HEK293 (cell line): ENCODE measurements around the gene LOXL1.

ENCODE experiments used
- CTCF ChIA-PET: fragments of 350-600 bp; formaldehyde crosslinking; extraction: SDS; loops from one replicate; lab custom pipeline; 2021; ENCODE audit warnings: antibody characterized with exemption; lab: Yijun Ruan, JAX
- POLR2A ChIA-PET: fragments of 300-600 bp; formaldehyde crosslinking; extraction: SDS; loops from one replicate; lab custom pipeline; 2020; ENCODE audit warnings: antibody characterized with exemption, inconsistent platforms; lab: Yijun Ruan, JAX
- H3K27ac ChIP-seq: fragments of 200-500 bp; sonication (Bioruptor generic); 2 replicates; pipeline ENCODE4 v1.5.1; 2014; ENCODE audit warnings: low read depth, low read length, control low read depth, inconsistent platforms; ENCODE audit errors: extremely low read depth
- H3K36me3 ChIP-seq, 2 experiments: fragments of 200-500 bp in 1 of 2; sonication (Bioruptor generic) in 1 of 2; 1 replicate in 1 of 2; 2 replicates in 1 of 2; pipeline ENCODE4 v1.5.1; 2014 to 2017; ENCODE audit warnings: inconsistent platforms in 2 of 2, low read length in 2 of 2; ENCODE audit not compliant: control insufficient read depth in 2 of 2, insufficient read depth in 1 of 2
- H3K4me1 ChIP-seq: fragments of 200-500 bp; sonication (Bioruptor generic); 2 replicates; pipeline ENCODE4 v1.5.1; 2014; ENCODE audit warnings: mild to moderate bottlenecking, low read length, inconsistent platforms; ENCODE audit not compliant: control insufficient read depth, insufficient read depth
- H3K4me3 ChIP-seq: 2 replicates; pipeline ENCODE4 v1.5.1; 2011; ENCODE audit warnings: low read depth, mild to moderate bottlenecking, control low read depth, low read length, moderate library complexity
- H3K9me3 ChIP-seq: fragments of 200-500 bp; sonication (Bioruptor generic); 2 replicates; pipeline ENCODE4 v1.5.1; 2014; ENCODE audit warnings: low read depth, low read length, inconsistent platforms; ENCODE audit not compliant: control insufficient read depth, insufficient read depth
- GLI2 ChIP-seq: fragments of 450-650 bp; formaldehyde crosslinking; IDR thresholded peaks from 2 replicates; pipeline ENCODE4; 2017; ENCODE audit warnings: missing biosample characterization, missing genetic modification characterization, low read depth, borderline replicate concordance
- GLIS1 ChIP-seq: fragments of 450-650 bp; formaldehyde crosslinking; IDR thresholded peaks from 2 replicates; pipeline ENCODE4 v1.5.1; 2016; ENCODE audit warnings: missing biosample characterization, missing genetic modification characterization
- MEIS1 ChIP-seq: sonication (generic); formaldehyde crosslinking; IDR thresholded peaks from 2 replicates; pipeline ENCODE4 v1.8.1; 2022; ENCODE audit warnings: missing genetic modification reagents, mild to moderate bottlenecking, borderline replicate concordance
- SALL2 ChIP-seq: fragments of 450-650 bp; formaldehyde crosslinking; IDR thresholded peaks from 2 replicates; pipeline ENCODE4 v1.5.0; 2017; ENCODE audit warnings: missing biosample characterization, mild to moderate bottlenecking, missing genetic modification characterization, borderline replicate concordance
- SCRT2 ChIP-seq: fragments of 450-650 bp; formaldehyde crosslinking; IDR thresholded peaks from 2 replicates; pipeline ENCODE4 v1.5.1; 2016; ENCODE audit warnings: missing biosample characterization, missing genetic modification characterization
- SP2 ChIP-seq: fragments of 450-650 bp; formaldehyde crosslinking; IDR thresholded peaks from 2 replicates; pipeline ENCODE4 v1.5.1; 2016; ENCODE audit warnings: missing biosample characterization, missing genetic modification characterization
- ZBTB7A ChIP-seq: fragments of 450-650 bp; formaldehyde crosslinking; IDR thresholded peaks from 2 replicates; pipeline ENCODE4 v1.5.1; 2016; ENCODE audit warnings: low read depth, missing biosample characterization, missing genetic modification characterization
- ZFP41 ChIP-seq: fragments of 450-650 bp; formaldehyde crosslinking; IDR thresholded peaks from 2 replicates; pipeline ENCODE4 v1.5.1; 2016; ENCODE audit warnings: missing biosample characterization, missing genetic modification characterization, borderline replicate concordance
- ZNF184 ChIP-seq: fragments of 450-650 bp; IDR thresholded peaks from 2 replicates; pipeline ENCODE4 v1.5.1; 2018; ENCODE audit warnings: missing biosample characterization, mild to moderate bottlenecking, missing genetic modification characterization
- ZNF24 ChIP-seq: fragments of 450-650 bp; formaldehyde crosslinking; IDR thresholded peaks from 2 replicates; pipeline ENCODE4 v1.5.1; 2016; ENCODE audit warnings: missing biosample characterization, missing genetic modification characterization
- ZNF335 ChIP-seq: fragments of 450-650 bp; formaldehyde crosslinking; conservative IDR thresholded peaks from 2 replicates; pipeline ENCODE4 v1.5.1; 2016; ENCODE audit warnings: missing biosample characterization, missing genetic modification characterization
- ZNF354C ChIP-seq: fragments of 450-650 bp; formaldehyde crosslinking; IDR thresholded peaks from 2 replicates; pipeline ENCODE4 v1.5.1; 2016; ENCODE audit warnings: missing biosample characterization, missing genetic modification characterization, low read depth, borderline replicate concordance
- ZNF555 ChIP-seq: fragments of 450-650 bp; formaldehyde crosslinking; conservative IDR thresholded peaks from 2 replicates; pipeline ENCODE4 v1.5.1; 2017; ENCODE audit warnings: missing biosample characterization, mild to moderate bottlenecking, missing genetic modification characterization, inconsistent platforms
- ZNF610 ChIP-seq: fragments of 450-650 bp; formaldehyde crosslinking; IDR thresholded peaks from 2 replicates; pipeline ENCODE4 v1.5.1; 2016; ENCODE audit warnings: missing biosample characterization, missing genetic modification characterization, borderline replicate concordance
- ZNF621 ChIP-seq: fragments of 450-650 bp; formaldehyde crosslinking; IDR thresholded peaks from 2 replicates; pipeline ENCODE4 v1.5.1; 2017; ENCODE audit warnings: missing biosample characterization, missing genetic modification characterization
- ZNF768 ChIP-seq: fragments of 450-650 bp; formaldehyde crosslinking; IDR thresholded peaks from 2 replicates; pipeline ENCODE4 v1.5.1; 2018; ENCODE audit warnings: missing biosample characterization, mild to moderate bottlenecking, missing genetic modification characterization
- ZNF843 ChIP-seq: fragments of 450-650 bp; formaldehyde crosslinking; IDR thresholded peaks from 2 replicates; pipeline ENCODE4 v1.5.1; 2016; ENCODE audit warnings: missing biosample characterization, missing genetic modification characterization
- TF ChIP-seq, protein P1 (sequence below): fragments of 450-650 bp; formaldehyde crosslinking; IDR thresholded peaks from 2 replicates; pipeline ENCODE4 v1.5.1; 2016; ENCODE audit warnings: missing biosample characterization, missing genetic modification characterization
- TF ChIP-seq, protein P2 (sequence below): fragments of 450-650 bp; formaldehyde crosslinking; IDR thresholded peaks from 2 replicates; pipeline ENCODE4 v1.5.1; 2016; ENCODE audit warnings: missing biosample characterization, missing genetic modification characterization
- TF ChIP-seq, protein P3 (sequence below): fragments of 450-650 bp; formaldehyde crosslinking; IDR thresholded peaks from 2 replicates; pipeline ENCODE4 v1.5.1; 2016; ENCODE audit warnings: missing biosample characterization, missing genetic modification characterization

LOXL1 gene

DNA sequence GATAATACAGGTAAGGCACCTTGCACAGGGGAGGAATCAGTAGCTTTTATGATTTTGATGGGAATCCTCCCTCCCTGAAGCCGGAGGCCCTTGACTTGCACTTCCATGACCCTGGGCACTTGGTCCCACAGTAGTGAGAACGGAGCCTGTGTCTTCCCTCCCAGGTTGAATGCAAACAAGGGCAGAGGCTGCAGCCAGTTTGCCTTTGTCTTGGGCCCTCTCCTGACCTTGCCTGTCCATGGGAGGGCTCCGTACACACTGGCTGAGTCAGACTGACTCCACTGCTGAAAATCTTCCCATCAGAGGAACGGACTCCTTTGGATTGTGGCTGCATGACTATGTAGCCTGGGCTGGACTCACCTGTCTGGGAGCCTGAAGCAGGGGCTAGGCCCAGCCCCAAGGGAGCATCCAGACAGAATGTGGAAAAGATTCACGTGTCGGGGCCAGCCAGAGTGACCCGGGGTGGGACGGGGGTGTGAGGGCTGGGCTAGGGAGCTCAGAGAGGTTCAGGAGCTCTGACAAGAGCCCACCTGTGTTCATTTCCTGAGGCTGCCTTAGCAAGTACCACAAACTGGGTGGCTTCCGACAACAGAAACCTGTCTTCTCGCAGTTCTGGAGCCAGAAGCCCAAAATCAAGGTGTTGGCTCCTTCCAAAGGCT lies 43.4 kb upstream of the LOXL1 start (continued):
- TF ChIP-seq ZNF184 = no peak
- TF ChIP-seq, protein P1, sequence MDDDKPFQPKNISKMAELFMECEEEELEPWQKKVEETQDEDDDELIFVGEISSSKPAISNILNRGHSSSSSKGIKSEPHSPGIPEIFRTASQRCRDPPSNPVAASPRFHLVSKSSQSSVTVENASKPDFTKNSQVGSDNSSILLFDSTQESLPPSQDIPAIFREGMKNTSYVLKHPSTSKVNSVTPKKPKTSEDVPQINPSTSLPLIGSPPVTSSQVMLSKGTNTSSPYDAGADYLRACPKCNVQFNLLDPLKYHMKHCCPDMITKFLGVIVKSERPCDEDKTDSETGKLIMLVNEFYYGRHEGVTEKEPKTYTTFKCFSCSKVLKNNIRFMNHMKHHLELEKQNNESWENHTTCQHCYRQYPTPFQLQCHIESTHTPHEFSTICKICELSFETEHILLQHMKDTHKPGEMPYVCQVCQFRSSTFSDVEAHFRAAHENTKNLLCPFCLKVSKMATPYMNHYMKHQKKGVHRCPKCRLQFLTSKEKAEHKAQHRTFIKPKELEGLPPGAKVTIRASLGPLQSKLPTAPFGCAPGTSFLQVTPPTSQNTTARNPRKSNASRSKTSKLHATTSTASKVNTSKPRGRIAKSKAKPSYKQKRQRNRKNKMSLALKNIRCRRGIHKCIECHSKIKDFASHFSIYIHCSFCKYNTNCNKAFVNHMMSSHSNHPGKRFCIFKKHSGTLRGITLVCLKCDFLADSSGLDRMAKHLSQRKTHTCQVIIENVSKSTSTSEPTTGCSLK (tag by site-specific recombination) = no peak
- TF ChIP-seq ZNF555 = no peak
- no peak for TF ChIP-seq ZNF768 (tag by site-specific recombination)
- TF ChIP-seq ZNF335 (tag by site-specific recombination) = no peak
- TF ChIP-seq, all 188 proteins: peak for 0

DNA sequence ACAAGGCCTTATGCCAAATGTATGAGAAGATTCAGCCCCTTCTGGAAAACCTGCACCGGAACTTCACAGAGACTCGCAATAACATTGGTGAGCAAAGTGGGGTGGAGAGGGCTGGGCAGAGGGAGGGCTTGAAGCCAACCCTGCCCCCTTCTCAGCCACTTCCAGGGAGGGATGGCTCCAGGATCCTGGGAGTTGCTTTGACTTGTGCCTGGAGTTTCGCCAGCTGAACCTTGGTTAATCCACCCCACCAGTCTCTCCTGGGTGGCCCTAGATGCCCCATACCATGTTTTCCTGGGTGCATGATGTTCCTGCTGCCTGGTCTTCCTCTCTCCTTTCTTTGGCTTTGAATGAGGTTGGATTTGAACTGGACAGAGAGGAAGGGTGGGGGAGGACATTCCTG lies 42.1 kb upstream of the LOXL1 start:
- Histone ChIP-seq H3K36me3 (no peaks in the 10 kb centered on the region), H3K9me3 (no peaks in the 10 kb centered on the region), H3K27ac (no peak overlapping the region), H3K4me1 (no peaks in the 10 kb centered on the region), H3K4me3 (no peak overlapping the region)
- ChIA-PET POLR2A (no interaction called here), CTCF (interaction anchor here (0.7 to 1.5 kb wide), 3 partner anchors 10 to 80 kb away, joined by 3 read pairs; no protein-coding TSS in a partner anchor)
- TF ChIP-seq GLIS1 (tag by site-specific recombination) (peak; percentile 54), SP2 (tag by site-specific recombination) (peak; percentile 19; the same call in 1 of the 2 replicates), ZNF621 (tag by site-specific recombination) (no peak)

DNA sequence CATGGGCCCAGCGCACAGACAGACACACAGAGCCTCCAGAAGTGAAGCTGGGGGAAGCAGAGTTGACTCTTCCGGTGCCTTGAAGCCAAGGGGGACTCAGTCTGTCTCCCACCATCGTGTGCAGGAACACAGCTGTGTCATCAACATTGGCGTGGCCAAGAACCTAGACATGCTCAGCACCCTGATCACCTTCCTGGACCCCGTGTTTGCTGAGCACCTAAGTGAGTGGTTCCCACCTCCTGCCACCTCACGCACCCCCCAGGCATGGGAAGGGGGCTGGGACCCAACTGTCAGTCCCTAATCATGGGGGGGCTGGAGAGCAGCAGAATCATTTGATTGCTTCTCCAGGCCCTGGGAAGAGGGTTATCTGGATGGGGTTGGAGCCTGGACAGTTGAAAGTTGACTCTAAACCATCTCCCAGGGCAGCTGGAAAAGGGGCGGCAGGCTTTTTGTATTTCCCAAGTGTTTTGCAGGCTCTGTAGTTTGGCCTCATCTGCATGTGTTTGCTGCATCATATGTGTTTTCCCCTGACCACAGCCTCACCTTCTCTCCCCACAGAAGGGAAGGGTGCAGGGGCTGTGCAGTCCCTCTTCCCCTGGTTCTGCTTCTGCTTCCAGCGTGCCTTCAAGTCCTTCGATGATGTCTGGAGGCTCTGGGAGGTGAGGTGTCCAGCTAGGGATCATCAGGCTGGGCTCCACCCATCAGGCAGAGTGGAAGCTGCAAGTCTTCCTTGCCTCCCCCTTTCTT lies 40.1 kb upstream of the LOXL1 start:
- no peaks in the 10 kb centered on the region for H3K36me3 ChIP-seq
- no peak overlapping the region for H3K27ac ChIP-seq
- no peak for TF ChIP-seq ZNF843
- no peak overlapping the region for H3K4me3 ChIP-seq
- no peaks in the 10 kb centered on the region for H3K4me1 ChIP-seq
- POLR2A ChIA-PET = no interaction called here
- CTCF ChIA-PET = interaction anchor here (0.7 to 1.3 kb wide), 4 partner anchors 12 to 553 kb away, joined by 3 to 4 read pairs (median 4); no protein-coding TSS in a partner anchor
- no peaks in the 10 kb centered on the region for H3K9me3 ChIP-seq

DNA sequence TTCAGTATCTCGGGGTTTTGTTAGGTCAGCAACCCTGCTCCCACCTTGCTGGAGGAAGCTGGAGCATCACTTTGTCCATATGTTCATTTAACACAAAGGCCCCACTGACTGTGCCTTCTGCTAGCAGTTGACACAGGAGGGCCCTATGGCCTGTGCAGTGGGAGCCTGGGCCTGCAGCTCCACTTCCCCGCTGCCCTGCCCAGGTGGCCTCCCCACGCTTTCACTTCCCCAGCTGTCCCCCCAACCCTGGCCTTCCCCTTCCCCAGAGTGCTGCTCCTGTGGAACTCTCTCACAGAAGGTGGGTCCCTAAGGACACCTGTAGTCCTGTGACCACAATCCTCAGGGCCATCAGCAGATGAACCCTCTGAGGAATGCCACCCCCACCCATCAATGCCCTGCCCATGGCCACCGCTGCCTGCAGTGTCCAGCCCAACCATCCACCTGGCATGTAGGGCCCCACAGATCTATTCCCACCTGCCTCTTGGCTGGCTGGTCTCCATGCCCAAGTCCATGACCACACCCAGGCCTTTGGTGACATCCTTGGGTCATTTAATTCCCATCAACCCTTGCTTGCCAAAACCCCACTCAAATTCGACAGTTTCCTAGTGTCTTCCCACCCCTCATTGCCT lies 39.4 kb upstream of the LOXL1 start:
- no peak overlapping the region for H3K4me3 ChIP-seq
- H3K36me3 ChIP-seq = no peaks in the 10 kb centered on the region
- ChIA-PET POLR2A (no interaction called here), CTCF (interaction anchor here (0.7 to 3.9 kb wide), 2 partner anchors 11 to 21 kb away, joined by 3 to 18 read pairs; no protein-coding TSS in a partner anchor)
- H3K9me3 ChIP-seq = no peaks in the 10 kb centered on the region
- H3K27ac ChIP-seq = no peak overlapping the region
- H3K4me1 ChIP-seq = no peaks in the 10 kb centered on the region
- no peak for TF ChIP-seq MEIS1 (CRISPR knock-in tag)
- no peak for TF ChIP-seq SP2 (tag by site-specific recombination)
- no peak for TF ChIP-seq GLI2 (tag by site-specific recombination)
- TF ChIP-seq SALL2 (tag by site-specific recombination) = no peak
- TF ChIP-seq ZNF24 (tag by site-specific recombination) = no peak
- no peak for TF ChIP-seq SCRT2 (tag by site-specific recombination)
- no peak for TF ChIP-seq ZBTB7A
- TF ChIP-seq, protein P2, sequence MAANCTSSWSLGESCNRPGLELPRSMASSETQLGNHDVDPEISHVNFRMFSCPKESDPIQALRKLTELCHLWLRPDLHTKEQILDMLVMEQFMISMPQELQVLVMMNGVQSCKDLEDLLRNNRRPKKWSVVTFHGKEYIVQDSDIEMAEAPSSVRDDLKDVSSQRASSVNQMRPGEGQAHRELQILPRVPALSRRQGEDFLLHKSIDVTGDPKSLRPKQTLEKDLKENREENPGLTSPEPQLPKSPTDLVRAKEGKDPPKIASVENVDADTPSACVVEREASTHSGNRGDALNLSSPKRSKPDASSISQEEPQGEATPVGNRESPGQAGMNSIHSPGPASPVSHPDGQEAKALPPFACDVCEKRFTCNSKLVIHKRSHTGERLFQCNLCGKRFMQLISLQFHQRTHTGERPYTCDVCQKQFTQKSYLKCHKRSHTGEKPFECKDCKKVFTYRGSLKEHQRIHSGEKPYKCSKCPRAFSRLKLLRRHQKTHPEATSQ (tag by site-specific recombination) = no peak
- TF ChIP-seq ZNF354C = no peak
- TF ChIP-seq ZFP41 = no peak
- no peak for TF ChIP-seq ZNF610 (tag by site-specific recombination)
- TF ChIP-seq, protein P3, sequence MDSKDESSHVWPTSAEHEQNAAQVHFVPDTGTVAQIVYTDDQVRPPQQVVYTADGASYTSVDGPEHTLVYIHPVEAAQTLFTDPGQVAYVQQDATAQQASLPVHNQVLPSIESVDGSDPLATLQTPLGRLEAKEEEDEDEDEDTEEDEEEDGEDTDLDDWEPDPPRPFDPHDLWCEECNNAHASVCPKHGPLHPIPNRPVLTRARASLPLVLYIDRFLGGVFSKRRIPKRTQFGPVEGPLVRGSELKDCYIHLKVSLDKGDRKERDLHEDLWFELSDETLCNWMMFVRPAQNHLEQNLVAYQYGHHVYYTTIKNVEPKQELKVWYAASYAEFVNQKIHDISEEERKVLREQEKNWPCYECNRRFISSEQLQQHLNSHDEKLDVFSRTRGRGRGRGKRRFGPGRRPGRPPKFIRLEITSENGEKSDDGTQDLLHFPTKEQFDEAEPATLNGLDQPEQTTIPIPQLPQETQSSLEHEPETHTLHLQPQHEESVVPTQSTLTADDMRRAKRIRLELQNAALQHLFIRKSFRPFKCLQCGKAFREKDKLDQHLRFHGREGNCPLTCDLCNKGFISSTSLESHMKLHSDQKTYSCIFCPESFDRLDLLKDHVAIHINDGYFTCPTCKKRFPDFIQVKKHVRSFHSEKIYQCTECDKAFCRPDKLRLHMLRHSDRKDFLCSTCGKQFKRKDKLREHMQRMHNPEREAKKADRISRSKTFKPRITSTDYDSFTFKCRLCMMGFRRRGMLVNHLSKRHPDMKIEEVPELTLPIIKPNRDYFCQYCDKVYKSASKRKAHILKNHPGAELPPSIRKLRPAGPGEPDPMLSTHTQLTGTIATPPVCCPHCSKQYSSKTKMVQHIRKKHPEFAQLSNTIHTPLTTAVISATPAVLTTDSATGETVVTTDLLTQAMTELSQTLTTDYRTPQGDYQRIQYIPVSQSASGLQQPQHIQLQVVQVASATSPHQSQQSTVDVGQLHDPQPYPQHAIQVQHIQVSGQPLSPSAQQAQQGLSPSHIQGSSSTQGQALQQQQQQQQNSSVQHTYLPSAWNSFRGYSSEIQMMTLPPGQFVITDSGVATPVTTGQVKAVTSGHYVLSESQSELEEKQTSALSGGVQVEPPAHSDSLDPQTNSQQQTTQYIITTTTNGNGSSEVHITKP = no peak
